A673 (cell line): ENCODE results near the gene CUEDC2.

Source experiments
- CTCF ChIP-seq: fragments of 300-800, 200-600 bp; sonication (generic); conservative IDR thresholded peaks from 2 replicates; pipeline ENCODE4 v1.5.1; 2017; ENCODE audit warnings: low read depth, mild to moderate bottlenecking, antibody characterized with exemption, low read length, moderate library complexity, mixed read lengths
- EZH2 ChIP-seq: fragments of 200-600 bp; sonication (generic); IDR thresholded peaks from 2 replicates; pipeline ENCODE4 v1.6.1; 2017; ENCODE audit warnings: borderline replicate concordance, low read depth, mild to moderate bottlenecking, mixed read lengths, antibody characterized with exemption, low read length; ENCODE audit not compliant: poor library complexity, severe bottlenecking

DNA sequence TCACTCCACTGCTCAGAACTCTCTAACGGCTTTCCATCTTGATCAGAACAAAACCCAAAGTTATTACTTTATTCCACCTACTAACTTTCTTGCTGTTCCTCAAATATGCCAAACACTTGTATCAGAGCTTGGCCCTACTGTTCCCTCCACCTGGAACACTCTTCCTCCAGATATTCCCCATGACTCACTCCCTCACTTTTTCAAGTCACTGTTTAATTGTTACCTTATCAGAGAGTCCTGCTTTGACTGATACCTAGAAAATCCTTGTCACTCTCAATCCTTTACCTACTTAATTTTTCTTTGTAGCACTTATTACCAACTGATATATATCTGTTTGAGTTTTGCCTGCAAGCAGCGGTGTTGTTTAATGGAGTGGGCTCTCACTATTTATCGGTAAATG is 42.5 kb downstream of the CUEDC2 start:
- TF ChIP-seq EZH2 (no peak), CTCF (no peak)
